Body of pancreas (tissue), 4 donors: ENCODE data around the gene TMEM30B. TPM values are rescaled to one million over a fixed set of nuclear protein-coding genes. Genes with fewer than 3 reads are reported as not detected.

ENCODE experiments used
- ATAC-seq: fragments of 150-250 bp; one replicate; pipeline ENCODE4 v1.9.1; 2016
- DNase-seq, 4 donors: peaks; one replicate each; pipeline ENCODE4 v3.0.0-alpha.2; 2019
- H3K27ac ChIP-seq, 4 donors: fragments of 200-600 bp; sonication (generic); 1 replicate in 3 of 4; 2 replicates in 1 of 4; pipeline versions ENCODE4 v1.5.1 to v1.6.1; 2016 to 2019; ENCODE audit warnings: mild to moderate bottlenecking in 1 of 4, mixed read lengths in 1 of 4, moderate library complexity in 1 of 4
- H3K27me3 ChIP-seq, 2 donors: fragments of 200-600 bp; sonication (generic); one replicate each; pipeline ENCODE4 v1.6.0; 2016; ENCODE audit warnings: mild to moderate bottlenecking in 1 of 2
- H3K36me3 ChIP-seq, 2 donors: fragments of 200-600 bp; sonication (generic); replicated peaks in 1 of 2; 2 replicates each; pipeline ENCODE4 v1.5.1; 2016; ENCODE audit warnings: low read depth in 2 of 2; ENCODE audit not compliant: insufficient read depth in 1 of 2
- H3K4me1 ChIP-seq: fragments of 200-600 bp; sonication (generic); one replicate; pipeline ENCODE4 v1.6.0; 2016
- H3K4me3 ChIP-seq, 2 donors: fragments of 200-600 bp; sonication (generic); 1 replicate in 1 of 2; 2 replicates in 1 of 2; pipeline ENCODE4 v1.5.1; 2016 to 2019
- H3K9me3 ChIP-seq, 3 donors: fragments of 200-600 bp; sonication (generic); 1 replicate in 2 of 3; 2 replicates in 1 of 3; pipeline ENCODE4 v1.5.1; 2016
- CTCF ChIP-seq, 7 experiments: fragments of 450-650 bp in 4 of 7; fragments of 200-600 bp in 3 of 7; sonication (generic) in 3 of 7; IDR thresholded peaks; one replicate each; pipeline ENCODE4 v1.5.1; 2016 to 2019; ENCODE audit warnings: antibody characterized with exemption in 7 of 7
- POLR2A ChIP-seq, 3 donors: fragments of 450-650 bp; IDR thresholded peaks; one replicate each; pipeline ENCODE4 v1.6.1; 2016; ENCODE audit warnings: antibody characterized with exemption in 3 of 3, mild to moderate bottlenecking in 2 of 3
- WGBS, 2 donors: methylation state at CpG; one replicate each; pipeline ENCODE4 v1.1.5; 2017; 5-methylcytosine and 5-hydroxymethylcytosine counted together
- intact Hi-C: fragments of 100-400 bp; cut with DNase I; formaldehyde crosslinking; loops from one replicate; pipeline ENCODE4 v1.15.1; 2023
- total RNA-seq, 2 donors: library from RNA; depleted of rRNA; stranded (reverse); fragments of >200 nt; gene quantifications; one replicate each; pipeline ENCODE4 v1.1.0, GENCODE V29; 2016

The TMEM30B gene
- total RNA-seq, 2 donors from 2014 or later = 14.5 to 30.4 TPM

DNA sequence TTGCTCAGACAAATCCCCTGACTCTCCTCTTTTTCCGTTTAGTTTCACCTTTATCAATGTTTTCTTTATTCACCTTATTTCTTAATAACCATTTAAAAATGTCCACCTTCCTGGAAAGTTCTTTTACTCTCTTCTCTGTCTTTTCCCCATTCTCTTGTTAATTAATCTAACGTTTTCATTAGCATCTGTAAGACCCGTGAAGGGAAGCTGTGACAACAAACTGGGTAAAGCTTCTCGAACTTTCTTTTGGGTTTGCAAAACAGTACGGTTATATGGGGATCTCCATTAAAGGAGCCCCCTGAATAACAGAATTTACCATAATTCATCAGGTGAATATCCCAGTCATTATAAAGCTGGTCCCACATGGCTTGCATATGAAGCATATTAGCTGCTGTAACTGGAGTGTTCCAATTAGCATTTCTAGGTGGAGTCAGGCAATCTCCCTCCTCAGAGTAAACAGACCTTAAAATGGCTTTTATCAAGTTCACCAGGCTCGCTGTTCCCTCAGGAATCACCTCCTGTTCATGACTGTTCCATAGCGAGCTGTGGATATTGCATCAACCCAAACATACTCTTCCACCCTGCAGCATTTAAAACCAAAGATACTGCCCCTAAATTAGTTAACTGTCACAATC lies 42.4 kb downstream of the TMEM30B start:
- DNase-seq = no peak
- H3K27ac ChIP-seq = no peak overlapping the region
- intact Hi-C loops = no loop called here
- H3K4me1 ChIP-seq = no peaks in the 10 kb centered on the region
- TF ChIP-seq CTCF (IDR thresholded peaks at IDR 0.05) (no peak), POLR2A (IDR thresholded peaks at IDR 0.05) (no peak)
- WGBS, 2 donors = 66 to 67% methylated on average over 7 of the region's 7 CpGs
- no peaks in the 10 kb centered on the region for H3K27me3 ChIP-seq
- peaks cover 0 to 16% (median 0%) of the 10 kb centered on the region in 3 donors for H3K9me3 ChIP-seq
- H3K4me3 ChIP-seq = no peak overlapping the region
- no peaks in the 10 kb centered on the region for H3K36me3 ChIP-seq
- ATAC-seq = no peak

DNA sequence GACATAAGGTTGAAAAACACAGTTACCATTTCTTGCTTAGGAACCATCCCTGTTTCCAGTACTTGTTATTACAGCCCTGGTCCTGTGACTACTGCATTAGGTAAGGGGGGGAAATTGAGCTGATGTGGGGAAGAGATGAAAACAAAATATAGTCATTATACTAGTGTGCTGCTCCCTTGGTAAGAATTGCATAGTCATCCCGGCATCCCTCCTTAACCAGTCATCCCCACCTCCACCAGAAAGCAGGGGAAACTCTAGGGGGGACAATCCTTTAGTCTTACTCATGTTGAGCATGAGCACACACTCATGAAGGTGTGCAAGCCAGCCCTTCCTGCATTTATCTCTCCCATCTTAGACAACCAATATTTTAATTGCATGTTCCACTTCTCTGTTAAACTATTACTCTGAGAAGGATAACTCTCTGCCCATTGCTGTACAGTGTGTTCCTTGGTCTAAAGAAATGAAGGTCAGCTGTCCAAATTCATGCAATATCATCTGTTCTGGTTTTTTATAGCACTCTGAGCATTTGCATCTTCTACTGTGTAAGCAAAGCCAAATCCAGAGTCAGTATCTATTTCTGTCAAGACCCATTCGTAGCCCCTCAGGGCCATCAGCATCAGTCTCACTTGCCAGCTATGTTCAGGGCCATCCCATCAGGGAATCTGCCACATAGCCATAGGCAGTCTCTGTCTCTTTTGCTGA lies 46.8 kb downstream of the TMEM30B start:
- intact Hi-C loops = no loop called here
- TF ChIP-seq POLR2A (IDR thresholded peaks at IDR 0.05) = no peak
- no peak for TF ChIP-seq CTCF (IDR thresholded peaks at IDR 0.05)
- 70 to 76% methylated on average over 2 of the region's 2 CpGs for WGBS, 2 donors

GRCh38 chr14:61233436-61233956 lies 47.6 kb downstream of the TMEM30B start:
- Histone ChIP-seq H3K4me3 (no peak overlapping the region), H3K36me3 (no peaks in the 10 kb centered on the region), H3K27ac (no peak overlapping the region), H3K4me1 (peaks cover 10% of the 10 kb centered on the region), H3K9me3 (no peaks in the 10 kb centered on the region), H3K27me3 (no peaks in the 10 kb centered on the region)
- 68 to 73% methylated on average over 3 of the region's 3 CpGs for WGBS, 2 donors
- ATAC-seq (no peak), DNase-seq (no peak)
- no peak for TF ChIP-seq CTCF (IDR thresholded peaks at IDR 0.05)
- no peak for TF ChIP-seq POLR2A (IDR thresholded peaks at IDR 0.05)
- intact Hi-C loops = no loop called here

More for the DNA sequence above, 46.8 kb downstream of the TMEM30B start:
- ATAC-seq (no peak), DNase-seq (no peak)
- Histone ChIP-seq H3K36me3 (no peaks in the 10 kb centered on the region), H3K4me1 (peaks cover 6% of the 10 kb centered on the region), H3K4me3 (no peak overlapping the region), H3K27me3 (no peaks in the 10 kb centered on the region), H3K27ac (no peak overlapping the region), H3K9me3 (no peaks in the 10 kb centered on the region)

DNA sequence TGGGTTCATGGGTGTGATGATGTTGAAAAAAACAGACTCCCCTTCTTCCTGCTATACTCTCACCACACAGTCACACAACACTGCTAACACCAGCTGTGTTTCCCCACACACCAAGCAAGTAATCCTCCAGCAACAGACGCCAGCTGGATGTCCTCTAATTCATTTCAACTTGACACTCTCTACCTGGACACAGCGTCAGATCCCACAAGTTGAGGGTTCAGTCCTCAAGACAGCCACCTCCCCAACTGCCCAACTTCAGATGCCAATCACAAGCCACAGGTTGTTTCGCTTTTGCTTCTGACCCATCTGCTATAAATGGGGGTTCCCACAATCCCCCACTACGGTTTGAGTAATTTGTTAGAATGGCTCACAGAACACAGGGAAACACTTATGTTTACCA lies 49.3 kb downstream of the TMEM30B start:
- DNase-seq = no peak
- no peaks in the 10 kb centered on the region for H3K27me3 ChIP-seq
- no peak for TF ChIP-seq CTCF (IDR thresholded peaks at IDR 0.05)
- TF ChIP-seq POLR2A (IDR thresholded peaks at IDR 0.05) = no peak
- no peak overlapping the region for H3K27ac ChIP-seq
- ATAC-seq = no peak
- H3K4me1 ChIP-seq = peaks cover 10% of the 10 kb centered on the region
- WGBS, 2 donors = 89% methylated on average over 4 of the region's 4 CpGs
- no peaks in the 10 kb centered on the region for H3K9me3 ChIP-seq
- intact Hi-C loops = no loop called here
- no peaks in the 10 kb centered on the region for H3K36me3 ChIP-seq
- no peak overlapping the region for H3K4me3 ChIP-seq
